B cell (primary cell): ENCODE results near the gene CXCL3. TPM values are rescaled to one million over a fixed set of nuclear protein-coding genes. Genes with fewer than 3 reads are reported as not detected.

ENCODE experiments used
- ATAC-seq: fragments of 200-7000 bp; cut with Tn5 transposase; one replicate; pipeline ENCODE4 v1.10.0; 2021; ENCODE audit warnings: low read depth, mild to moderate bottlenecking, moderate number of reproducible peaks, moderate library complexity
- CTCF ChIA-PET: fragments of 350-600 bp; sonication (Branson Sonifier 250); formaldehyde crosslinking; loops from one replicate; lab custom pipeline; 2021; ENCODE audit warnings: antibody characterized with exemption, inconsistent platforms; lab: Charles Lee
- POLR2A ChIA-PET: fragments of 350-600 bp; sonication (Branson Sonifier 250); formaldehyde crosslinking; loops from one replicate; lab custom pipeline; 2021; ENCODE audit warnings: antibody characterized with exemption; lab: Charles Lee
- DNase-seq: peaks from one replicate; pipeline ENCODE4 v3.0.0; 2013
- H2AFZ ChIP-seq: 2 replicates; pipeline ENCODE4 v1.6.1; 2012; ENCODE audit warnings: mild to moderate bottlenecking, low read depth, low read length; ENCODE audit not compliant: insufficient read depth, poor library complexity, severe bottlenecking
- H3K27ac ChIP-seq, 2 donors: 1 replicate in 1 of 2; 2 replicates in 1 of 2; pipeline ENCODE4 v1.5.1; 2012 to 2013; ENCODE audit warnings: low read length in 2 of 2, mild to moderate bottlenecking in 2 of 2, moderate library complexity in 1 of 2
- H3K27me3 ChIP-seq, 4 experiments: fragments of 200-600 bp in 1 of 4; sonication (generic) in 1 of 4; replicated peaks in 1 of 4; 1 replicate in 2 of 4; 2 replicates in 2 of 4; pipeline versions ENCODE4 v1.6.1 to v1.7.0; 2013 to 2016; ENCODE audit warnings: low read length in 3 of 4, mild to moderate bottlenecking in 2 of 4, mixed read lengths in 1 of 4, moderate library complexity in 1 of 4; ENCODE audit not compliant: insufficient read depth in 4 of 4, control insufficient read depth in 3 of 4; ENCODE audit errors: control extremely low read depth in 1 of 4
- H3K36me3 ChIP-seq, 2 experiments: replicated peaks in 1 of 2; 1 replicate in 1 of 2; 2 replicates in 1 of 2; pipeline versions ENCODE4 v1.6.1 to v1.7.1; 2013; ENCODE audit warnings: low read length in 1 of 2; ENCODE audit not compliant: insufficient read depth in 2 of 2, control insufficient read depth in 1 of 2; ENCODE audit errors: control extremely low read depth in 1 of 2, extremely low read depth in 1 of 2
- H3K4me1 ChIP-seq, 2 donors: fragments of 200-600 bp in 1 of 2; sonication (generic) in 1 of 2; 1 replicate in 1 of 2; 2 replicates in 1 of 2; pipeline versions ENCODE4 v1.5.1 to v1.6.1; 2013 to 2017; ENCODE audit warnings: low read length in 2 of 2; ENCODE audit not compliant: control insufficient read depth in 2 of 2, insufficient read depth in 2 of 2
- H3K4me2 ChIP-seq: replicated peaks from 2 replicates; pipeline ENCODE3; 2012; ENCODE audit warnings: mild to moderate bottlenecking, low read depth, low read length; ENCODE audit not compliant: poor library complexity, severe bottlenecking
- H3K4me3 ChIP-seq, 5 experiments: fragments of 200-600 bp in 1 of 5; sonication (generic) in 1 of 5; 1 replicate in 3 of 5; 2 replicates in 2 of 5; pipeline versions ENCODE4 v1.5.1 to v1.7.0; 2011 to 2016; ENCODE audit warnings: low read length in 4 of 5, mild to moderate bottlenecking in 4 of 5, low read depth in 2 of 5, control low read depth in 1 of 5, moderate library complexity in 1 of 5; ENCODE audit not compliant: insufficient read depth in 1 of 5; ENCODE audit errors: control extremely low read depth in 1 of 5, extremely low read depth in 1 of 5
- H3K79me2 ChIP-seq: fragments of 200-600 bp; sonication (generic); one replicate; pipeline ENCODE4 v1.6.0; 2016; ENCODE audit warnings: low read length; ENCODE audit not compliant: control insufficient read depth, insufficient read depth
- H3K9ac ChIP-seq: fragments of 200-600 bp; sonication (generic); 2 replicates; pipeline ENCODE4 v1.6.1; 2017; ENCODE audit warnings: mild to moderate bottlenecking, low read length, moderate library complexity
- H3K9me3 ChIP-seq, 3 donors: one replicate each; pipeline versions ENCODE4 v1.6.1 to v1.7.1; 2013; ENCODE audit warnings: low read length in 2 of 3; ENCODE audit not compliant: control insufficient read depth in 2 of 3, insufficient read depth in 1 of 3; ENCODE audit errors: control extremely low read depth in 1 of 3
- H4K20me1 ChIP-seq: 2 replicates; pipeline ENCODE4 v1.6.0; 2012; ENCODE audit warnings: mild to moderate bottlenecking, low read length; ENCODE audit not compliant: insufficient read depth, control insufficient read depth, poor library complexity, severe bottlenecking
- H3K27ac Mint-ChIP-seq: one replicate; pipeline ENCODE4 v1.8.0; 2021; ENCODE audit warnings: mixed read lengths
- H3K27me3 Mint-ChIP-seq: one replicate; pipeline ENCODE4 v1.8.0; 2021; ENCODE audit warnings: mixed read lengths
- H3K4me1 Mint-ChIP-seq: one replicate; pipeline ENCODE4 v1.8.0; 2021; ENCODE audit warnings: mixed read lengths
- H3K4me3 Mint-ChIP-seq: one replicate; pipeline ENCODE4 v1.8.0; 2021; ENCODE audit warnings: mixed read lengths
- H3K9me3 Mint-ChIP-seq: one replicate; pipeline ENCODE4 v1.8.0; 2022; ENCODE audit warnings: mixed read lengths; ENCODE audit not compliant: insufficient read depth
- EZH2 ChIP-seq: IDR thresholded peaks from 2 replicates; pipeline ENCODE4 v1.6.1; 2012; ENCODE audit warnings: borderline replicate concordance, low read depth, mild to moderate bottlenecking, moderate library complexity, low read length; ENCODE audit not compliant: insufficient read depth, poor library complexity, severe bottlenecking
- WGBS: methylation state at CpG from one replicate; pipeline ENCODE4 v1.1.5; 2013; ENCODE audit warnings: missing lambda C conversion rate; ENCODE audit not compliant: insufficient coverage; 5-methylcytosine and 5-hydroxymethylcytosine counted together
- intact Hi-C: fragments of 100-400 bp; cut with micrococcal nuclease; formaldehyde crosslinking; loops from one replicate; pipeline ENCODE4 v1.10.0; 2022
- polyA plus RNA-seq: library from polyadenylated mRNA; depleted of rRNA; stranded (reverse); fragments of >200 nt; gene quantifications from 2 replicates; pipeline ENCODE4 v1.2.3, GENCODE V29; 2012
- total RNA-seq, 2 donors: library from RNA; stranded (reverse); fragments of 120-200 nt in 1 of 2; gene quantifications; 1 replicate in 1 of 2; 2 replicates in 1 of 2; pipeline versions ENCODE4 v1.2.3 to v1.2.4, GENCODE V29; 2013 to 2022
- TF ChIP-seq, protein P1 (sequence below): fragments of 200-600 bp; IDR thresholded peaks from one replicate; pipeline ENCODE4 v1.8.0; 2022; ENCODE audit warnings: antibody characterized with exemption, mild to moderate bottlenecking

Gene CXCL3
- total and polyA plus RNA-seq, 2 donors (not counting 1 experiment from before 2014, with no cell fraction given), result not detected

DNA sequence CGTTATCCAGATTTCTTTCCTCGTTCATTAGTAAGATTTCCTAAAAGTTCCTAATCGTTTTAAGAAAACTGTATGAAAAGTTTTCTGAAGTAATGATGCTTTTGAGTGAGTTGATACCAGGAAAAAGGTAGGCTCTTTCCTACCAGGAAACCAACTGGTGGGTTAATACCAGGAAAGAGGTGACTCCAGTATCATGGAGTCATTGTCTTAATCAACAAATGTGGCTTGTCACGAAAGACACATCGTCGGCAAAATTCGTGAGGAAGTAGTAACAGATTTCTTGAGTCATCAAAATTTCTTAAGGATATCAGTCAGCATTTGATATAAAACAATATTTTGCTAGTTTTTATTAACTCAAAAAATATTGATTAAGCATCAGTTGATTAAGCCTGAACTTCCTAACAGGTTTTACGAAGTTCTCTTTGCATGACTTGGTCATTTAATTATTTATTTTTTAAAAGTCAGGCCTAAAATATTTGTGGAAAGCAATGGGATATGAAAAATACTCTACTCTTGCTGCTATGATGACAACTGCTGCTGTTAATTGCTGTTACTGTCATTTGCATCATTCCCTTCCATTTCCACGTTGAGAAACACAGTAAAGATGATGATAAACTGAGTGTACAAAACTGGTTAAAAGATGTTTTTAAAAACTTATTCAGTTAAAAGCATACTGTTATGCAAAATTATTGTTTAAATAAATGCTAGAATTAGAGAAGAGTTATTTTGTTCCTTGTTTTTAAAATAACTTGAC is 47.3 kb downstream of the CXCL3 start:
- Histone ChIP-seq H3K79me2 (no peaks in the 10 kb centered on the region), H3K4me3 (no peak overlapping the region), H3K9ac (no peak overlapping the region), H4K20me1 (no peaks in the 10 kb centered on the region), H3K36me3 (no peaks in the 10 kb centered on the region), H3K9me3 (no peaks in the 10 kb centered on the region), H3K27me3 (peaks cover 0 to 2% (median 0%) of the 10 kb centered on the region in 4 experiments), H3K4me1 (no peaks in the 10 kb centered on the region), H3K4me2 (no peak overlapping the region), H3K27ac (no peak overlapping the region), H2AFZ (no peak overlapping the region)
- WGBS, result no CpG with 5 or more reads among the region's 9 CpGs
- DNase-seq (no peak), ATAC-seq (no peak)
- ChIA-PET CTCF (no interaction called here), POLR2A (no interaction called here)
- Mint-ChIP-seq H3K4me3 (no peak overlapping the region), H3K27me3 (no peaks in the 10 kb centered on the region), H3K27ac (no peak overlapping the region), H3K9me3 (no peaks in the 10 kb centered on the region), H3K4me1 (no peaks in the 10 kb centered on the region)
- no peak for TF ChIP-seq EZH2
- TF ChIP-seq, protein P1, sequence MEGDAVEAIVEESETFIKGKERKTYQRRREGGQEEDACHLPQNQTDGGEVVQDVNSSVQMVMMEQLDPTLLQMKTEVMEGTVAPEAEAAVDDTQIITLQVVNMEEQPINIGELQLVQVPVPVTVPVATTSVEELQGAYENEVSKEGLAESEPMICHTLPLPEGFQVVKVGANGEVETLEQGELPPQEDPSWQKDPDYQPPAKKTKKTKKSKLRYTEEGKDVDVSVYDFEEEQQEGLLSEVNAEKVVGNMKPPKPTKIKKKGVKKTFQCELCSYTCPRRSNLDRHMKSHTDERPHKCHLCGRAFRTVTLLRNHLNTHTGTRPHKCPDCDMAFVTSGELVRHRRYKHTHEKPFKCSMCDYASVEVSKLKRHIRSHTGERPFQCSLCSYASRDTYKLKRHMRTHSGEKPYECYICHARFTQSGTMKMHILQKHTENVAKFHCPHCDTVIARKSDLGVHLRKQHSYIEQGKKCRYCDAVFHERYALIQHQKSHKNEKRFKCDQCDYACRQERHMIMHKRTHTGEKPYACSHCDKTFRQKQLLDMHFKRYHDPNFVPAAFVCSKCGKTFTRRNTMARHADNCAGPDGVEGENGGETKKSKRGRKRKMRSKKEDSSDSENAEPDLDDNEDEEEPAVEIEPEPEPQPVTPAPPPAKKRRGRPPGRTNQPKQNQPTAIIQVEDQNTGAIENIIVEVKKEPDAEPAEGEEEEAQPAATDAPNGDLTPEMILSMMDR, result no peak
- intact Hi-C loops, result no loop called here

DNA sequence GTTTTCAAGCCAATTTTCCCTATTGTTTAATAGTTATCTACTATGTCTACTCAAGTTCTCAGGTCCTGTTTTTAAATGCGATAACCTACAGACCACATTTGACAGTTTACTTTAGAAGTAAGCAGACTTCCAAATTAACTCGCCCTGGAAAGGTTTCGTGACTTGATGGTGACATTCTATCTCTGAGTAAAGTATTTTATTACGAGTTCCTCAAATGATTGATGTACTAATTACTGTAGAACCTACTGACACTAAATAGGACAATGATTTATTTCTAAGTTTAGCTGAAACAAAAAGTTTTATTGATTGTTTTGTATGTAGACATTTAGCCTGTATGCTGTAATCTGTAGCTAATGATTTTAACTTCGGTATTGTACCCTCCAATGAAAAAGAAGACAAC is 48.6 kb downstream of the CXCL3 start:
- H3K27ac ChIP-seq, result no peak overlapping the region
- H3K4me2 ChIP-seq, result no peak overlapping the region
- Mint-ChIP-seq H3K4me3 (no peak overlapping the region), H3K27ac (no peak overlapping the region), H3K27me3 (no peaks in the 10 kb centered on the region), H3K9me3 (no peaks in the 10 kb centered on the region), H3K4me1 (no peaks in the 10 kb centered on the region)
- ChIA-PET POLR2A (no interaction called here), CTCF (no interaction called here)
- no peak overlapping the region for H2AFZ ChIP-seq
- DNase-seq (no peak), ATAC-seq (no peak)
- H3K9me3 ChIP-seq, result no peaks in the 10 kb centered on the region
- no peaks in the 10 kb centered on the region for H4K20me1 ChIP-seq
- H3K9ac ChIP-seq, result no peak overlapping the region
- no peaks in the 10 kb centered on the region for H3K4me1 ChIP-seq
- H3K4me3 ChIP-seq, result no peak overlapping the region
- no peak for TF ChIP-seq EZH2
- TF ChIP-seq, protein P1, result no peak
- no peaks in the 10 kb centered on the region for H3K36me3 ChIP-seq
- H3K79me2 ChIP-seq, result no peaks in the 10 kb centered on the region
- H3K27me3 ChIP-seq, result no peaks in the 10 kb centered on the region
- WGBS, result no CpG with 5 or more reads among the region's 5 CpGs
- intact Hi-C loops, result no loop called here
